Osteocyte (in vitro differentiated cells): Measurements from ENCODE around the gene CSF3R. TPM values are rescaled to one million over a fixed set of nuclear protein-coding genes. Genes with fewer than 3 reads are reported as not detected.
A peak's percentile ranks its signal among the peaks of the same experiment; 100 is the strongest.

Experiments
- DNase-seq: peaks from one replicate; pipeline ENCODE4 v3.0.0; 2021; ENCODE audit warnings: mixed read lengths; ENCODE audit not compliant: unreplicated experiment; ENCODE audit errors: extremely low spot score
- H3K27ac Mint-ChIP-seq: one replicate; pipeline ENCODE4 v1.8.0; 2021; ENCODE audit warnings: mild to moderate bottlenecking, mixed read lengths; ENCODE audit not compliant: unreplicated experiment
- H3K27me3 Mint-ChIP-seq: one replicate; pipeline ENCODE4 v1.8.0; 2021; ENCODE audit warnings: mixed read lengths; ENCODE audit not compliant: unreplicated experiment
- H3K36me3 Mint-ChIP-seq: one replicate; pipeline ENCODE4 v1.8.0; 2021; ENCODE audit warnings: mixed read lengths; ENCODE audit not compliant: unreplicated experiment
- H3K4me1 Mint-ChIP-seq: one replicate; pipeline ENCODE4 v1.8.0; 2021; ENCODE audit warnings: mixed read lengths; ENCODE audit not compliant: unreplicated experiment
- H3K4me3 Mint-ChIP-seq: one replicate; pipeline ENCODE4 v1.8.0; 2021; ENCODE audit warnings: mild to moderate bottlenecking, moderate library complexity, mixed read lengths; ENCODE audit not compliant: unreplicated experiment
- H3K9me3 Mint-ChIP-seq: one replicate; pipeline ENCODE4 v1.8.0; 2021; ENCODE audit warnings: mixed read lengths; ENCODE audit not compliant: unreplicated experiment
- CTCF ChIP-seq: fragments of 200-600 bp; sonication (generic); IDR thresholded peaks from 2 replicates; pipeline ENCODE4 v1.5.0; 2021; ENCODE audit warnings: antibody characterized with exemption, mild to moderate bottlenecking, moderate library complexity
- total RNA-seq: library from RNA; stranded (reverse); gene quantifications from 2 replicates; pipeline ENCODE4 v1.2.1, GENCODE V29; 2021

The CSF3R gene
- total RNA-seq, 1 donor from 2014 or later, result not detected

GRCh38 chr1:36447450-36447849, 35.3 kb downstream of the CSF3R start:
- Mint-ChIP-seq H3K36me3 (no peaks in the 10 kb centered on the region), H3K4me3 (no peak overlapping the region), H3K27ac (no peak overlapping the region), H3K9me3 (no peaks in the 10 kb centered on the region), H3K4me1 (peaks cover 21% of the 10 kb centered on the region), H3K27me3 (no peaks in the 10 kb centered on the region)
- no peak for DNase-seq
- no peak for TF ChIP-seq CTCF

DNA sequence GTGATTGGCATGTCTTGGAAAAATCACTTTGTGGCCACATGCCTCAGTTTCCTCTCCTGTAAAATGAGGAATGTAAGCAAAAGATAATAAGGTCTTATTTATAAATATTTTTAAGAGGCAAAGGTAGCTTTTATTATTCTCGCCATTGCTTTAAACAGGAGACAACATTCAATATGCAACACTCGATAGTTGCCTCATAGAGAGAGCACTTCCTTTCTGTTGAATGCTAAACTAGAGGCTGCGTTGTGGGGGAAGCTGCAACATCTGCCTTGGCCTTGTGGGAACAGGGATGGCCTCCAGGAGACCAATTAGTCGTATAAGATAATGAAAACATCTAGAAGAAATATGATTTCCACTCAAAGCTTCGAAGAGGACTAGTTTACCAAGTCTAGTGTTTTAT, 36.0 kb downstream of the CSF3R start:
- no peak overlapping the region for H3K27ac Mint-ChIP-seq
- no peak for DNase-seq
- peaks cover 21% of the 10 kb centered on the region for H3K4me1 Mint-ChIP-seq
- no peak overlapping the region for H3K4me3 Mint-ChIP-seq
- no peak for TF ChIP-seq CTCF
- H3K9me3 Mint-ChIP-seq, result no peaks in the 10 kb centered on the region
- H3K36me3 Mint-ChIP-seq, result no peaks in the 10 kb centered on the region
- no peaks in the 10 kb centered on the region for H3K27me3 Mint-ChIP-seq

- Mint-ChIP-seq H3K36me3 (no peaks in the 10 kb centered on the region), H3K27me3 (no peaks in the 10 kb centered on the region), H3K4me1 (peaks cover 16% of the 10 kb centered on the region), H3K27ac (no peak overlapping the region), H3K9me3 (no peaks in the 10 kb centered on the region), H3K4me3 (no peak overlapping the region)
- no peak for DNase-seq
- TF ChIP-seq CTCF, result peak; percentile 43
Measured at GRCh38 chr1:36446271-36446670, 36.4 kb downstream of the CSF3R start.

DNA sequence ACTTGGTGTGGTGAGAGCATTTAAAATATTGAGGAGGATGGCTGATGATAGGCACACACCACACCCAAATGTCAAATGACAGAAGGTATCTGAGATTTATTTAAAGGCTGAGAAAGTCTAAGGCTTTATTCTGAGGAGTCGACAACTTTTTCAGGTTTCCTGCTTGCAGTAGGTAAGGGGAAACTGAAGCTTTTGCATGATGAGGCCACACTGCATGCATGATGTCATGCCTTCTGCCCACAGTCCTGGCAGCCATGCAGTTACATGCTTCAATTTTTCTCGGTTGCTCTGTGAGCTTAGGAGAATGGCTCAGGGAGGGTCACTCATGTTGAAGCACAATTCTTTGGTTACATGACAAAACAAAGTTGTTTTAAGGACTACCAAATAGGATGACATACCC, 39.4 kb downstream of the CSF3R start:
- Mint-ChIP-seq H3K27ac (no peak overlapping the region), H3K9me3 (no peaks in the 10 kb centered on the region), H3K36me3 (no peaks in the 10 kb centered on the region), H3K27me3 (no peaks in the 10 kb centered on the region), H3K4me1 (no peaks in the 10 kb centered on the region), H3K4me3 (no peak overlapping the region)
- TF ChIP-seq CTCF, result no peak
- DNase-seq, result no peak

GRCh38 chr1:36442337-36442736, 40.4 kb downstream of the CSF3R start:
- Mint-ChIP-seq H3K36me3 (no peaks in the 10 kb centered on the region), H3K4me1 (no peaks in the 10 kb centered on the region), H3K9me3 (no peaks in the 10 kb centered on the region), H3K27me3 (no peaks in the 10 kb centered on the region), H3K27ac (no peak overlapping the region), H3K4me3 (no peak overlapping the region)
- no peak for TF ChIP-seq CTCF
- no peak for DNase-seq
